Adrenal gland (tissue), 12 donors: ENCODE results near the gene GPRC5C. TPM values are rescaled to one million over a fixed set of nuclear protein-coding genes. Genes with fewer than 3 reads are reported as not detected.

ENCODE experiments used
- DNase-seq, 7 donors: peaks; one replicate each; pipeline ENCODE4 v3.0.0-alpha.2; 2019 to 2020
- H3K27ac ChIP-seq, 5 donors: fragments of 200-600 bp; sonication (generic) in 4 of 5; 1 replicate in 3 of 5; 2 replicates in 2 of 5; pipeline versions ENCODE4 v1.5.1 to v1.8.0; 2016 to 2020; ENCODE audit warnings: mild to moderate bottlenecking in 1 of 5
- H3K27me3 ChIP-seq: fragments of 200-600 bp; 2 replicates; pipeline ENCODE4 v1.8.0; 2021
- H3K36me3 ChIP-seq, 2 donors: fragments of 200-600 bp; replicated peaks in 1 of 2; 1 replicate in 1 of 2; 2 replicates in 1 of 2; pipeline versions ENCODE4 v1.5.1 to v1.8.0; 2018 to 2022
- H3K4me1 ChIP-seq, 2 donors: fragments of 200-600 bp; replicated peaks in 1 of 2; 1 replicate in 1 of 2; 2 replicates in 1 of 2; pipeline versions ENCODE4 v1.5.1 to v1.8.0; 2018 to 2021
- H3K4me3 ChIP-seq, 4 donors: fragments of 200-600 bp; sonication (generic) in 3 of 4; one replicate each; pipeline ENCODE4 v1.5.1; 2016 to 2018
- H3K9me3 ChIP-seq, 3 donors: fragments of 200-600 bp; sonication (generic) in 1 of 3; replicated peaks in 1 of 3; 1 replicate in 2 of 3; 2 replicates in 1 of 3; pipeline versions ENCODE4 v1.5.1 to v1.8.0; 2016 to 2021
- CTCF ChIP-seq, 6 experiments: fragments of 450-650 bp in 4 of 6; fragments of 200-600 bp in 2 of 6; sonication (generic) in 1 of 6; IDR thresholded peaks; 1 replicate in 5 of 6; 2 replicates in 1 of 6; pipeline versions ENCODE4 v1.5.1 to v1.8.0; 2016 to 2021; ENCODE audit warnings: antibody characterized with exemption in 6 of 6, mild to moderate bottlenecking in 2 of 6, moderate library complexity in 1 of 6
- POLR2A ChIP-seq, 2 donors: fragments of 450-650 bp; IDR thresholded peaks; one replicate each; pipeline ENCODE4 v1.6.1; 2017; ENCODE audit warnings: antibody characterized with exemption in 2 of 2, mild to moderate bottlenecking in 2 of 2, moderate library complexity in 1 of 2
- WGBS, 4 donors: extraction: QIAGEN DNeasy Blood & Tissue Kit in 2 of 4; methylation state at CpG; one replicate each; pipeline versions ENCODE4 v1.1.5 to v1.1.7; 2013 to 2017; 5-methylcytosine and 5-hydroxymethylcytosine counted together
- intact Hi-C, 2 donors: fragments of 100-400 bp; cut with DNase I; formaldehyde crosslinking; loops; one replicate each; pipeline versions ENCODE4 v1.14.1 to v1.15.0; 2022 to 2023
- polyA plus RNA-seq, 3 donors: library from polyadenylated mRNA; stranded (reverse); fragments of 200-250 nt in 2 of 3; fragments of 350-450 nt in 1 of 3; fragmentation: Illumina TruSeq in 1 of 3; extraction: RNeasy Lipid Tissue Mini Kit (QIAGEN cat#74804) in 1 of 3; gene quantifications; one replicate each; pipeline ENCODE4 v1.2.3, GENCODE V29; 2013 to 2014
- total RNA-seq, 9 donors: library from RNA; depleted of rRNA in 4 of 9; stranded (reverse); fragments of >200 nt in 4 of 9; fragments of 120-200 nt in 1 of 9; fragmentation: NEBNext Ultra II Directional in 1 of 9; extraction: Animal tissue kit (Norgen Biotek cat#: 25700) in 1 of 9; gene quantifications; one replicate each; pipeline versions ENCODE4 v1.1.0 to v1.2.4, GENCODE V29; 2013 to 2023
- donor health status: healthy with polysubstance abuse.
- donor health status: Bipolar disorder and iron deficiency.
- donor health status: DM: yes; HTN: yes; CAD: no.
- donor health status: DM: no; HTN: no; CAD: no.
- donor health status: DM: no; HTN: no; CAD: no.
- donor health status: DM: yes; HTN: yes; CAD: no.

The GPRC5C gene
- total and polyA plus RNA-seq, 12 donors, result 2.7 to 67.2 (median 30.5) TPM

GRCh38 chr17:74455025-74455545 is 23.2 kb downstream of the GPRC5C start:
- no peaks in the 10 kb centered on the region for H3K36me3 ChIP-seq
- peak overlapping the region in 2 of 5 donors; percentile 86 to 88 for H3K27ac ChIP-seq
- no peaks in the 10 kb centered on the region for H3K9me3 ChIP-seq
- H3K4me1 ChIP-seq, result peaks cover 12 to 29% of the 10 kb centered on the region in 2 donors
- no peak overlapping the region for H3K4me3 ChIP-seq
- DNase-seq, result no peak
- TF ChIP-seq CTCF (IDR thresholded peaks at IDR 0.05), result no peak
- no peak for TF ChIP-seq POLR2A (IDR thresholded peaks at IDR 0.05)
- intact Hi-C loops, result no loop called here
- no peaks in the 10 kb centered on the region for H3K27me3 ChIP-seq
- WGBS, 4 donors, result 64 to 77% (median 71%) methylated on average over 8 to 15 of the region's 15 CpGs

- 87 to 100% (median 89%) methylated on average over 5 of the region's 5 CpGs for WGBS, 4 donors
- Histone ChIP-seq H3K36me3 (no peaks in the 10 kb centered on the region), H3K27ac (no peak overlapping the region), H3K9me3 (no peaks in the 10 kb centered on the region), H3K4me1 (peaks cover 12 to 29% of the 10 kb centered on the region in 2 donors), H3K4me3 (no peak overlapping the region), H3K27me3 (no peaks in the 10 kb centered on the region)
- intact Hi-C loops, result loop anchor here (2.0 kb wide), 2 partner anchors 75 to 77 kb away; no protein-coding TSS in a partner anchor
- no peak for TF ChIP-seq CTCF (IDR thresholded peaks at IDR 0.05)
- no peak for TF ChIP-seq POLR2A (IDR thresholded peaks at IDR 0.05)
- DNase-seq, result no peak
These were observed 23.9 kb downstream of the GPRC5C start for GRCh38 chr17:74455821-74456220.

- H3K36me3 ChIP-seq, result no peaks in the 10 kb centered on the region
- intact Hi-C loops, result loop anchor here (2.0 kb wide), 2 partner anchors 76 to 78 kb away; no protein-coding TSS in a partner anchor
- H3K4me1 ChIP-seq, result peaks cover 12 to 29% of the 10 kb centered on the region in 2 donors
- WGBS, 4 donors, result 23 to 32% (median 25%) methylated on average over 14 to 18 of the region's 18 CpGs
- no peak overlapping the region for H3K4me3 ChIP-seq
- H3K27ac ChIP-seq, result no peak overlapping the region
- TF ChIP-seq POLR2A (IDR thresholded peaks at IDR 0.05), result no peak
- peak; percentile 92 to 99 (median 97) for TF ChIP-seq CTCF (IDR thresholded peaks at IDR 0.05)
- H3K27me3 ChIP-seq, result no peaks in the 10 kb centered on the region
- H3K9me3 ChIP-seq, result no peaks in the 10 kb centered on the region
- peak; percentile 65 to 91 (median 78) for DNase-seq
These were observed 25.4 kb downstream of the GPRC5C start for GRCh38 chr17:74457146-74457819.

- DNase-seq, result no peak
- no peaks in the 10 kb centered on the region for H3K36me3 ChIP-seq
- no peaks in the 10 kb centered on the region for H3K27me3 ChIP-seq
- WGBS, 4 donors, result 27 to 41% (median 37%) methylated on average over 6 of the region's 6 CpGs
- H3K4me1 ChIP-seq, result peaks cover 12 to 24% of the 10 kb centered on the region in 2 donors
- TF ChIP-seq POLR2A (IDR thresholded peaks at IDR 0.05) (no peak), CTCF (IDR thresholded peaks at IDR 0.05) (peak in 2 of 6 experiments; percentile 5 to 13)
- intact Hi-C loops, result loop anchor here (2.0 kb wide), 2 partner anchors 77 to 79 kb away; no protein-coding TSS in a partner anchor
- no peak overlapping the region for H3K27ac ChIP-seq
- H3K9me3 ChIP-seq, result no peaks in the 10 kb centered on the region
- no peak overlapping the region for H3K4me3 ChIP-seq
These were observed 25.9 kb downstream of the GPRC5C start for GRCh38 chr17:74457820-74458166.
